OCI-LY3 (cell line): ENCODE measurements around the gene TALDO1.

Experiments used
- CTCF ChIP-seq: fragments of 200-600, 300-600 bp; sonication (generic); IDR thresholded peaks from 2 replicates; pipeline ENCODE4 v1.5.1; 2014; ENCODE audit warnings: antibody characterized with exemption, low read length, low read depth
- EZH2phosphoT487 ChIP-seq: fragments of 200-600 bp; shearing (Covaris generic); IDR thresholded peaks from 2 replicates; pipeline ENCODE4 v1.6.1; 2018; ENCODE audit warnings: antibody characterized with exemption, mixed run types, low read depth

GRCh38 chr11:789943-790342, 42.7 kb downstream of the TALDO1 start, which contains the start of gene CEND1:
- TF ChIP-seq CTCF (no peak), EZH2phosphoT487 (no peak)
